Right cardiac atrium (tissue), 5 donors: ENCODE results near the gene F12. TPM values are rescaled to one million over a fixed set of nuclear protein-coding genes. Genes with fewer than 3 reads are reported as not detected.
A peak's percentile ranks its signal among the peaks of the same experiment; 100 is the strongest.

Source experiments
- ATAC-seq, 2 donors: fragments of 200-7000 bp; cut with Tn5 transposase; one replicate each; pipeline versions ENCODE4 v1.8.0 to v1.9.1; 2020; ENCODE audit warnings: moderate library complexity in 2 of 2, mild to moderate bottlenecking in 1 of 2
- DNase-seq, 3 donors: peaks; one replicate each; pipeline ENCODE4 v3.0.0-alpha.2; 2020
- H3K27ac ChIP-seq: one replicate; pipeline ENCODE4 v1.5.1; 2013; ENCODE audit warnings: mild to moderate bottlenecking, low read length, control low read depth, moderate library complexity
- H3K27me3 ChIP-seq: one replicate; pipeline ENCODE4 v1.6.1; 2013; ENCODE audit not compliant: control insufficient read depth, insufficient read depth
- H3K4me1 ChIP-seq: one replicate; pipeline ENCODE4 v1.6.1; 2013; ENCODE audit warnings: low read length; ENCODE audit not compliant: control insufficient read depth, insufficient read depth
- H3K4me3 ChIP-seq: one replicate; pipeline ENCODE4 v1.5.1; 2013; ENCODE audit warnings: low read length, control low read depth
- H3K9me3 ChIP-seq: one replicate; pipeline ENCODE4 v1.6.1; 2013; ENCODE audit warnings: low read length; ENCODE audit not compliant: control insufficient read depth
- WGBS: extraction: QIAGEN DNeasy Blood & Tissue Kit; methylation state at CpG from one replicate; pipeline ENCODE4 v1.1.7; 2013; 5-methylcytosine and 5-hydroxymethylcytosine counted together
- intact Hi-C, 4 donors: fragments of 100-400 bp; cut with DNase I; formaldehyde crosslinking; loops; one replicate each; pipeline versions ENCODE4 v1.11.0 to v1.14.0; 2022 to 2023
- polyA plus RNA-seq: library from polyadenylated mRNA; stranded (reverse); fragments of 200-250 nt; gene quantifications from one replicate; pipeline ENCODE4 v1.2.3, GENCODE V29; 2013
- total RNA-seq, 4 donors: library from RNA; stranded (reverse); fragmentation: NEBNext Ultra II Directional; extraction: Animal tissue kit (Norgen Biotek cat#: 25700); gene quantifications; one replicate each; pipeline ENCODE4 v1.2.1, GENCODE V29; 2021
- donor health status: healthy with polysubstance abuse.
- donor health status: DM: no; HTN: yes; CAD: no.
- donor health status: DM: no; HTN: no; CAD: no.
- donor health status: DM: no; HTN: yes; CAD: no; lungs with severe emphysema.
- donor health status: DM: yes; HTN: yes; CAD: no.

Gene F12
- total and polyA plus RNA-seq, 5 donors: 0.17 to 0.34 (median 0.27) TPM

- Histone ChIP-seq H3K27me3 (no peaks in the 10 kb centered on the region), H3K27ac (no peak overlapping the region), H3K9me3 (no peaks in the 10 kb centered on the region), H3K4me1 (no peaks in the 10 kb centered on the region), H3K4me3 (peak overlapping the region; percentile 18)
- DNase-seq (peak; percentile 89 to 96 (median 95)), ATAC-seq (peak; percentile 95)
- WGBS: under 1% methylated on average over 93 of the region's 93 CpGs
- intact Hi-C loops: loop anchor here in 3 of 4 donors (2.0 to 5.0 kb wide), 3 partner anchors 49 to 98 kb away; no protein-coding TSS in a partner anchor
These were observed 5.3 kb downstream of the F12 start for GRCh38 chr5:177403792-177404640.

- Histone ChIP-seq H3K9me3 (no peaks in the 10 kb centered on the region), H3K27me3 (no peaks in the 10 kb centered on the region), H3K4me1 (no peaks in the 10 kb centered on the region), H3K4me3 (peak overlapping the region; percentile 18), H3K27ac (no peak overlapping the region)
- peak in 1 of 3 donors; percentile 67 for DNase-seq
- ATAC-seq: peak in 1 of 2 donors; percentile 5
- WGBS: 2% methylated on average over 61 of the region's 61 CpGs
- intact Hi-C loops: loop anchor here in 2 of 4 donors (2.0 to 5.0 kb wide), 2 partner anchors 52 to 99 kb away; no protein-coding TSS in a partner anchor
These were observed 6.1 kb downstream of the F12 start for GRCh38 chr5:177403102-177403791.

- peak; percentile 31 to 74 (median 71) for DNase-seq
- no peak overlapping the region for H3K27ac ChIP-seq
- no peaks in the 10 kb centered on the region for H3K4me1 ChIP-seq
- H3K4me3 ChIP-seq: no peak overlapping the region
- H3K9me3 ChIP-seq: no peaks in the 10 kb centered on the region
- intact Hi-C loops: loop anchor here in 2 of 4 donors (2.0 to 5.0 kb wide), 2 partner anchors 52 to 100 kb away; no protein-coding TSS in a partner anchor
- 7% methylated on average over 49 of the region's 49 CpGs for WGBS
- no peak for ATAC-seq
- no peaks in the 10 kb centered on the region for H3K27me3 ChIP-seq
These were observed 6.9 kb downstream of the F12 start for GRCh38 chr5:177402271-177403043.

- WGBS: 14% methylated on average over 92 of the region's 92 CpGs
- ATAC-seq (no peak), DNase-seq (peak in 1 of 3 donors; percentile 59)
- H3K27me3 ChIP-seq: no peaks in the 10 kb centered on the region
- no peak within 1 kb of the TSS for H3K4me3 ChIP-seq
- H3K27ac ChIP-seq: no peak within 1 kb of the TSS
- no peaks in the 10 kb centered on the region for H3K9me3 ChIP-seq
- H3K4me1 ChIP-seq: no peaks in the 10 kb centered on the region
- intact Hi-C loops: loop anchor here in 1 of 4 donors (5.0 kb wide), 2 partner anchors 52 to 102 kb away; no protein-coding TSS in a partner anchor
These were observed 9.1 kb downstream of the F12 start, which contains the start of gene PFN3 for GRCh38 chr5:177399997-177400868. PFN3 (minus strand) TSS chr5:177400661; CDS start chr5:177400576, 85 bp downstream.

- DNase-seq: no peak
- Histone ChIP-seq H3K9me3 (no peaks in the 10 kb centered on the region), H3K27me3 (no peaks in the 10 kb centered on the region), H3K27ac (no peak overlapping the region), H3K4me1 (no peaks in the 10 kb centered on the region), H3K4me3 (no peak overlapping the region)
- ATAC-seq: no peak
- WGBS: 85% methylated on average over 16 of the region's 16 CpGs
- intact Hi-C loops: loop anchor here in 1 of 4 donors (5.0 kb wide), 1 partner anchor 54 kb away; no protein-coding TSS in a partner anchor
These were observed 11.4 kb downstream of the F12 start for GRCh38 chr5:177397875-177398390.

GRCh38 chr5:177396807-177397206 is 12.6 kb downstream of the F12 start:
- ATAC-seq: no peak
- intact Hi-C loops: loop anchor here in 1 of 4 donors (5.0 kb wide), 1 partner anchor 55 kb away; no protein-coding TSS in a partner anchor
- Histone ChIP-seq H3K9me3 (no peaks in the 10 kb centered on the region), H3K4me1 (no peaks in the 10 kb centered on the region), H3K27me3 (no peaks in the 10 kb centered on the region), H3K27ac (no peak overlapping the region), H3K4me3 (no peak overlapping the region)
- WGBS: 89% methylated on average over 10 of the region's 10 CpGs
- no peak for DNase-seq

- intact Hi-C loops: loop anchor here in 1 of 4 donors (5.0 kb wide), 1 partner anchor 56 kb away; no protein-coding TSS in a partner anchor
- no peak overlapping the region for H3K4me3 ChIP-seq
- no peaks in the 10 kb centered on the region for H3K4me1 ChIP-seq
- no peak overlapping the region for H3K27ac ChIP-seq
- DNase-seq: no peak
- H3K9me3 ChIP-seq: no peaks in the 10 kb centered on the region
- H3K27me3 ChIP-seq: no peaks in the 10 kb centered on the region
- ATAC-seq: no peak
- WGBS: 52% methylated on average over 8 of the region's 8 CpGs
These were observed 13.3 kb downstream of the F12 start for GRCh38 chr5:177396078-177396477.

- WGBS: 58% methylated on average over 5 of the region's 5 CpGs
- intact Hi-C loops: loop anchor here in 3 of 4 donors (5.0 kb wide), 2 partner anchors 58 to 108 kb away; no protein-coding TSS in a partner anchor
- no peak for ATAC-seq
- Histone ChIP-seq H3K27me3 (no peaks in the 10 kb centered on the region), H3K4me1 (no peaks in the 10 kb centered on the region), H3K4me3 (no peak overlapping the region), H3K9me3 (no peaks in the 10 kb centered on the region), H3K27ac (no peak overlapping the region)
- no peak for DNase-seq
These were observed 15.4 kb downstream of the F12 start for GRCh38 chr5:177393990-177394389.

GRCh38 chr5:177393206-177393765 is 16.1 kb downstream of the F12 start:
- H3K27me3 ChIP-seq: no peaks in the 10 kb centered on the region

More at GRCh38 chr5:177393206-177393765, 16.1 kb downstream of the F12 start:
- Histone ChIP-seq H3K4me3 (no peak overlapping the region), H3K4me1 (no peaks in the 10 kb centered on the region), H3K9me3 (no peaks in the 10 kb centered on the region), H3K27ac (no peak overlapping the region)
- WGBS: 72% methylated on average over 1 of the region's 1 CpG
- intact Hi-C loops: loop anchor here in 3 of 4 donors (5.0 kb wide), 2 partner anchors 59 to 109 kb away; no protein-coding TSS in a partner anchor
- no peak for ATAC-seq
- no peak for DNase-seq
